GM18526 (cell line): Measurements from ENCODE around the gene MREG.

Source experiments
- POLR2A ChIP-seq: IDR thresholded peaks from 3 replicates; pipeline ENCODE4 v1.6.1; 2011; ENCODE audit not compliant: insufficient read length; ENCODE audit errors: extremely low read depth

MREG gene

GRCh38 chr2:216013080-216013909 lies at the start of gene MREG:
Gene MREG (minus strand): TSS chr2:216013551. CDS start chr2:216013327, 224 bp downstream.
- peak; percentile 56 for TF ChIP-seq POLR2A

DNA sequence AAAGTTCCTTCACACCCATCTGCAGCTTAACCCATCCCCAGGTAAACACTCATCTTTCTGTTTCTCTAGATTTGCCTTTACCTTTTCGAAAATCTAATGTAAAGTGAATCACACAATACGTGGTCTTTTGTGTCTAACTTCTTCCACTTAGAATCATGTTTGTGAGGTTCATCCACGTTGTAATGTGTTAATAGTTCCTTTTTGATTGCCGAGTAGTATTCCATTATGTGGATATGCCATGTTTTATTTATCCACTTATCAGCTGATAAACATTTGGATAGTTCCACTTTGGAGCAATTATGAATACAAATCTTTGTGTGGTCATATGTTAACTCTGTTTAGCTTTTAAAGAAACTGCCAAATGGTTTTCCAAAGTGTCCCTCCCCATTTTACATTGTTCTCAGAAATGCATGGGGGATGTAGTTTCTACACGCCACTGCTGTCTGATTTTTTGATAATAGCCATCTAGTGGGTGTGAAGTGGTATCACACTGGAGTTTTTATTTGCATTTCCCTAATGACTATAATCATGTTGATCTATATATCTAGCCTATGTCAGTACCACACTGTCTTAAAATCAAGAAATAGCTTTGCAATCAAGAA lies 46.0 kb upstream of the MREG start:
- TF ChIP-seq POLR2A, result no peak

DNA sequence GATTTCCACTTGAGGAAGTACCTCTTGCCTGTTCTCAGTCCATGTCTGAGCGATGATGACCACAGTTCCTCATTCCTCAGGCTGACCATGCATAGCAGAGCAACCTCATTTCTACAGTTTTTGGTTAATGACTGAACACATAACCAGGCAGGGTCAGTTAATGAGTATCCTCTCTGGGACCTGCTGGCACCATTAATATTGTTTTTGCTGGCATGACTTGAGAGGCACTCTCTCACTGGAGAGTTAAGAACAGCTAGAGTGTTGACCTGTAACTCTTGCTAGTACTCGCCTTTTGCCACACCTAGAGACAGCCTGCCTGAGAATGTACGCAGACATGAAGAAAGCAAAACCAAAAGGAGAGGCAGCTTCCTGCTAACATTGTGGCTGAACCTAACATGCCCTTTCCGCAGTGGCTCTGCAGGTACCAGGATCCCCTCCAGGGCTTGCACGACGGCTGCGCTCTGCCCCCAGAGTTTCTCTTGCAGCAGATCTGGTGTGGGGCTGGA lies 44.4 kb upstream of the MREG start:
- TF ChIP-seq POLR2A, result peak; percentile 47

GRCh38 chr2:216056739-216057138 lies 43.4 kb upstream of the MREG start:
- TF ChIP-seq POLR2A, result no peak

- no peak for TF ChIP-seq POLR2A
These were observed 42.3 kb upstream of the MREG start for GRCh38 chr2:216055680-216056079.

DNA sequence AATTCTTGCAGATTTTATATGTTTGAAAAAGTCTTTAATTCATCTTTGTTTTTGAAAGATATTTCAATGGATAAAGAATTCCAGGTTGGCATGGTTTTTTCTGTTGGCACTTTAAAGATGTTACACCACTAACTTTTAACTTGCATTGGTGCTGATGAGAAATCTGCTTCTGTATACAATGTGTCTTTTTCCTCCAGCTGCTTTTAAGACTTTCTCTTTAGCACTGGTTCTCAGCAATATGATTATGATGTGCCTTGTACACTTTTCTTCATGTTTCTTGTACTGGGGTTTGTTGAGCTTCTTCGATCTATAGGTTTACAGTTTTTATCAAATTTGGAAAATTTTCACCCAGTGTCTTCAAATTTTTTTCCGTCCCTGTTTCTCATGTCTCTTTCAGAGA lies 39.1 kb upstream of the MREG start:
- no peak for TF ChIP-seq POLR2A

- no peak for TF ChIP-seq POLR2A
These were observed 38.0 kb upstream of the MREG start for GRCh38 chr2:216051350-216051749.

DNA sequence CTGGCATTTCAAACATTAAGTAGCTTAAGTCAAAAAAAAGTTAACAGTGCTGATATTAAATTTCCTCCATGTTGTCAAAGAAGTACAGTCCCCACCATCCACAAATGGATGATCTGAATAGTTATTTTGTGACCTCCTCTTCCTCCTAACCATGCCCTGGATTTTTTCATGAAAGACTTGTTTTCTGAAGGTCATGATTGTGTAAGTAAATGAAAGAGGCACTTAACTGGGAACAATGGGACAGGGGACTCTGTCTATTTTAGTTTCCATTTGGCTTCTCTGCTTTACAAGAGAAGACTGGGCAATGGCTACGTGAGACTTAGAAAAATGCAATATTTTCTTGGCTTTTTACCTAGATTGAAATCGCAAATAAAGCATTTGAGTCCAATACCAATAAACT lies 36.1 kb upstream of the MREG start:
- TF ChIP-seq POLR2A, result no peak

DNA sequence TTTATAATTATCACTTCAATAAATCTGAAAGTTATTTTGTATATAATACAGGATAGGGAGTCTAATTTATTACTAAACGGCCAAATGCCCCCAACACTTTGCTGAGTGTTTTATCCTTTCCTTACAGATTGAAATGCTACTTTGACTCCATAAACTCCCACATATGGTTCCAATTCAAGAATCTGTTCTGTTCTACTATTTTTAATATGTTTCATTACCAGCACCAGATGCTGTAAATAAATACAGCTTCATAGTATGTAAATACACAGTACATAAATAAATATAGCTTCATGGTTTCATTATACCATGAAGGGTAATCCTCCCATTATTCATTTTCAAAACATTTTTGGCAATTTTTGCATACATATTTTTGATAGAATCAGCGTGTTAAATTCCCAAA lies 34.0 kb upstream of the MREG start:
- no peak for TF ChIP-seq POLR2A

DNA sequence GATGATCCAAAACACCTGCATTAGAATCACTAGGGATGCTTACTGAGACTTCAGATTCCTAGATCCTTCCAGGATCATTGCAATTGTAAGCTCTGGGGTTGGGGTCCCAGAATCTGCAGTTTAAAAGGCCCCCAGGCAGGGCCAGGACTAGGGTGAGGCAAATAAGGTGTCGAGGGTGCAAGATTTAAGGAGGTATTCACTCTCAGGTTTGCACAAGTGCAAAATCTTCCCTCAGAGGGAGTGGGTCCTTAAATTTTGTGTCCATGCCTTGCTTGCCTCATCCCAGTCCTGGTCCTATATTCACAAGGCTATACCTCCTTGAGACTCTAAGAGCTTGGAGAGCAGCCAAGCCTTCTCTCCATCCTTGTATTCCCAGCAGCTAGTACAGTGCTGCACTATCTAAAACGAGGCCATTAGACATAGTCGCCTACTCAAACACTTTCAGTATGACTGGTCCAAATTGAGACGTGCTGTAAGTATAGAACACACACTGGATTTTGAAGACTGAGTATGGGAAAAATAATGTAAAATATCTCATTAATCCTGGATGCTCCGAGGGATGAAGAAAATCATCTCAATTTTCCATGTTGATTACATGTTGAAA lies 31.6 kb upstream of the MREG start:
- TF ChIP-seq POLR2A, result no peak

- TF ChIP-seq POLR2A, result no peak
These were observed 30.6 kb upstream of the MREG start for GRCh38 chr2:216043949-216044348.

DNA sequence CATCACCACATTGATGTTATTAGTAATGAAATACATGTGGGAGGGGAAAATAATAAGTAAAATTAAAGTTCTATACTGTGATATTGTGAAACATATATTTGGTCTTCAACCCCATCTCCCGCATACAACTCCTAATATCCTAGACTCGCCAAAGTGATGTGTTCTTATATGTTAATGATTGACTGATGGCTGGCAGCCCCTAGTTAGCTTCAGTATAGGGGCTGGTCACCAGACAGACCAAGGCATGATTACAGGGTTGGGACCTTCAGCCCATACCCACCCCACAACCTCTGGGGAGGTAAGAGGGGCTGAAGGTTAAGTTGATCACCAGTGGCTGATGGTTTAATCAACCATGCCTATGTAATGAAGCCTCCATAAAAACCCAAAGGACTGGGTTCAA lies 28.1 kb upstream of the MREG start:
- TF ChIP-seq POLR2A, result no peak

DNA sequence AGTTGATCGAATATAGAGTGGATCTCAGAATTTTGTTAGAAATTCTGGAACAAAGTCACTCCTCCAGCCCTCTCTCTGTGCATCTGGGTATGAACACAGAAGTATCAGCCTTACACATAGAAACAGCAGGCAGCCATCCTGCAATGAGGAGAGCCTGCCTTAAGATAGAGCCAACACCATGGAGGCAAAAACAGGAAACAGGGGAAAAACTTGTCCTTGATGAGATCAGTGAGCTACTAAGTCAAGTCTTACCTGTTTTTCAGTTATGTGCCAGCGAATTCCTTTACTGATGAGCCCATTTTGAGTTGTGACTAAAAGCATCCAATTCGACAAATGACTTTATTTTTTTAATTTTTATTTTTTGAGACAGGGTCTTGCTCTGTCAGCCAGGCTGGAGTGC lies 26.6 kb upstream of the MREG start:
- TF ChIP-seq POLR2A, result no peak

DNA sequence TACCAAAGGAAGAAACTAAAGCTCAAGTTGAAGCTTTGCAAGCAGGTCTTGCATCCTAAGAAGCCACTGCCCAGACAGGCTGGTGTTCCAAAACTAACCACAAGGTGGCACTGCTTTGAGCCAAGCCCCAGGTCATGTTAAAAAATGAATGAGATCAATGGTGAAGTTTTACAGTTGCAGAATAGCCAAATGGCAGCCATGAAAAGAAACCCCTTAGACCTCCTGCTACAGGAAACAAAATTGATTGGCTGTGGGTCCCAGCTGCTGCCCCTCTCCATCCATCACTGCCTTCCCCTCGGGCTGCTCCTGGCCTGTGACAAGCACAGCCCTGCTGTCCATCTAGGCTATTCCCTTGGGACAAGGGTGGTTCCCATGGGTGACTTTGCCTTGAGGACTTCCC lies 20.7 kb upstream of the MREG start:
- TF ChIP-seq POLR2A, result no peak

- TF ChIP-seq POLR2A, result no peak
These were observed 20.1 kb upstream of the MREG start for GRCh38 chr2:216033403-216033802.
